Smooth muscle cell (in vitro differentiated cells): Measurements from ENCODE around the gene PARVB. TPM values are rescaled to one million over a fixed set of nuclear protein-coding genes. Genes with fewer than 3 reads are reported as not detected.

Experiments
- DNase-seq: peaks from one replicate; lab custom pipeline; 2025; ENCODE audit not compliant: unreplicated experiment; lab: John Stamatoyannopoulos, UW
- H2AFZ ChIP-seq: fragments of 200-600 bp; sonication (generic); 2 replicates; pipeline ENCODE4 v1.6.0; 2016; ENCODE audit warnings: antibody characterized with exemption, low read depth, mild to moderate bottlenecking
- H3F3A ChIP-seq: fragments of 200-600 bp; sonication (generic); 2 replicates; pipeline ENCODE4 v1.6.0; 2017; ENCODE audit warnings: antibody characterized with exemption, low read depth
- H3K27ac ChIP-seq: fragments of 200-600 bp; sonication (generic); 2 replicates; pipeline ENCODE4 v1.5.1; 2016; ENCODE audit warnings: low read depth, mild to moderate bottlenecking
- H3K27me3 ChIP-seq: fragments of 200-600 bp; sonication (generic); 2 replicates; pipeline ENCODE4 v1.6.1; 2016; ENCODE audit warnings: low read depth, mild to moderate bottlenecking
- H3K36me3 ChIP-seq: fragments of 200-600 bp; sonication (generic); 2 replicates; pipeline ENCODE4 v1.5.1; 2016; ENCODE audit warnings: low read depth
- H3K4me1 ChIP-seq: fragments of 200-600 bp; sonication (generic); 2 replicates; pipeline ENCODE4 v1.5.1; 2016; ENCODE audit warnings: low read depth
- H3K4me2 ChIP-seq: fragments of 200-600 bp; sonication (generic); 2 replicates; pipeline ENCODE4 v1.6.0; 2016; ENCODE audit warnings: mild to moderate bottlenecking
- H3K4me3 ChIP-seq: fragments of 200-600 bp; sonication (generic); 2 replicates; pipeline ENCODE4 v1.5.1; 2016; ENCODE audit warnings: mild to moderate bottlenecking
- H3K79me2 ChIP-seq: fragments of 200-600 bp; sonication (generic); 2 replicates; pipeline ENCODE4 v1.6.0; 2016; ENCODE audit warnings: low read depth, mild to moderate bottlenecking
- H3K9ac ChIP-seq: fragments of 200-600 bp; sonication (generic); 2 replicates; pipeline ENCODE4 v1.6.0; 2016; ENCODE audit warnings: low read depth
- H3K9me3 ChIP-seq: fragments of 200-600 bp; sonication (generic); replicated peaks from 2 replicates; pipeline ENCODE4 v1.5.1; 2016; ENCODE audit warnings: low read depth
- H4K20me1 ChIP-seq: fragments of 200-600 bp; sonication (generic); 2 replicates; pipeline ENCODE4 v1.6.0; 2016; ENCODE audit warnings: low read depth
- WGBS: methylation state at CpG from one replicate; pipeline ENCODE4 v1.1.7; 2016; ENCODE audit warnings: low lambda C conversion rate; 5-methylcytosine and 5-hydroxymethylcytosine counted together
- polyA plus RNA-seq: library from polyadenylated mRNA; unstranded; fragments of >200 nt; fragmentation: Nextera tagmentation; extraction: Ambion mirVana; gene quantifications from 2 replicates; pipeline ENCODE4 v1.2.1, GENCODE V29; 2016
- total RNA-seq: library from RNA; depleted of rRNA; stranded (reverse); fragments of >200 nt; gene quantifications from 2 replicates; pipeline ENCODE4 v1.2.3, GENCODE V29; 2014
- TF ChIP-seq, protein P1 (sequence below): fragments of 200-600 bp; sonication (generic); IDR thresholded peaks from 2 replicates; pipeline ENCODE4 v1.5.1; 2017; ENCODE audit warnings: borderline replicate concordance, mild to moderate bottlenecking, antibody characterized with exemption; ENCODE audit not compliant: insufficient read depth, poor library complexity, severe bottlenecking

The PARVB gene
- total and polyA plus RNA-seq, 2 experiments from 2014 or later: 35.1 to 36.6 TPM

DNA sequence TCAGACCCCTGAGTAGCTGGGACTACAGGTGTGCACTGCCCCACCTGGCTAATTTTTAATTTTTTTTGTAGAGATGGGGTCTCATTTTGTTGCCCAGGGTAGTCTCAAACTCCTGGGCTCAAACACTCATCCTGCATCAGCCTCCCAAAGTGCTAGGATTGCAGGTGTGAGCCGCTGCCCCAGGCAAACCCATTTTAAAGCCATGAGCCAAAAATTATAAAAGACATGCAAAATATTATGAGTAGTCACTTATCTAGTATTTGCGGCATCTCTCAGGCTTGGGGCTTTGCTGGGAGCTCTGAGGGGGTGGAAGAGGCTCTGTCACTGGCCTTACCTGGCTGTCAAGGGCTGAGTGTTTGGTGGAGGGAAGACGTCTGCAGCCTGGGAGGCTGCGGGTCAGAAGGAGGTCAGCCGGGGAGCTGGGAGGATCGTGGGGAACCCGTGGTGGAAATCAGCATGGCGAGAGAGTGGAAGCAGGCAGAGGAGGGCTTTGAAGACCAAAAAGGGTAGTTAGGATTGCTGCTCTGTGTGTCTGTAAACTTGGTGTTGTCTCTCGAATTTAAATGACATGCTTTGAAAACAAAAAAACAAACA lies 87.6 kb downstream of the PARVB start:
- TF ChIP-seq, protein P1, sequence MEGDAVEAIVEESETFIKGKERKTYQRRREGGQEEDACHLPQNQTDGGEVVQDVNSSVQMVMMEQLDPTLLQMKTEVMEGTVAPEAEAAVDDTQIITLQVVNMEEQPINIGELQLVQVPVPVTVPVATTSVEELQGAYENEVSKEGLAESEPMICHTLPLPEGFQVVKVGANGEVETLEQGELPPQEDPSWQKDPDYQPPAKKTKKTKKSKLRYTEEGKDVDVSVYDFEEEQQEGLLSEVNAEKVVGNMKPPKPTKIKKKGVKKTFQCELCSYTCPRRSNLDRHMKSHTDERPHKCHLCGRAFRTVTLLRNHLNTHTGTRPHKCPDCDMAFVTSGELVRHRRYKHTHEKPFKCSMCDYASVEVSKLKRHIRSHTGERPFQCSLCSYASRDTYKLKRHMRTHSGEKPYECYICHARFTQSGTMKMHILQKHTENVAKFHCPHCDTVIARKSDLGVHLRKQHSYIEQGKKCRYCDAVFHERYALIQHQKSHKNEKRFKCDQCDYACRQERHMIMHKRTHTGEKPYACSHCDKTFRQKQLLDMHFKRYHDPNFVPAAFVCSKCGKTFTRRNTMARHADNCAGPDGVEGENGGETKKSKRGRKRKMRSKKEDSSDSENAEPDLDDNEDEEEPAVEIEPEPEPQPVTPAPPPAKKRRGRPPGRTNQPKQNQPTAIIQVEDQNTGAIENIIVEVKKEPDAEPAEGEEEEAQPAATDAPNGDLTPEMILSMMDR: no peak
- Histone ChIP-seq H3K27me3 (no peaks in the 10 kb centered on the region), H2AFZ (no peak overlapping the region), H3K27ac (no peak overlapping the region), H3K79me2 (no peaks in the 10 kb centered on the region), H3F3A (peaks cover 5% of the 10 kb centered on the region), H3K4me2 (no peak overlapping the region), H3K9me3 (no peaks in the 10 kb centered on the region), H4K20me1 (no peaks in the 10 kb centered on the region), H3K4me1 (peaks cover 4% of the 10 kb centered on the region), H3K4me3 (no peak overlapping the region), H3K36me3 (no peaks in the 10 kb centered on the region), H3K9ac (no peak overlapping the region)
- WGBS: 71% methylated on average over 9 of the region's 9 CpGs
- DNase-seq: no peak

DNA sequence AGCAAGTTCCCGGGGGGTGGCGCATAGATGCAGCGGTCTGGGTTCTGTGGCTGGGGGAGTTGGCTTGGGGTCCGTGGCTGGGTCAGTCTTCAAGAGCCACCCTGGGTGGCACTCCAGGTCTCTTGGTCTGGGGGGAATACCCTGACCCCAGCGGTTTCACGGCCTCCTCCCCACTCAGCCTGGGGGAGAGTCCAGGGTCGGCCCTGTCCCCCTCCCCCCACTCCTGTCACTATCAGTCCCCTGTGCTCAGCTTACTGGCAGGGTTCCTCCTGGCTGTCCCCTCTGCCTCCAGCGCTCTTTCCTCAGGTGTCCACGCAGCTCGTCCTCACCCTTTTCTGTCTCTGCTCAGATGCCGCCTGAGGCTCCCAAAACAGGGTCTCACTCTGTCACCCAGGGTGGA lies 88.1 kb downstream of the PARVB start:
- no peak for DNase-seq
- 90% methylated on average over 11 of the region's 11 CpGs for WGBS
- Histone ChIP-seq H3K27ac (no peak overlapping the region), H3K79me2 (no peaks in the 10 kb centered on the region), H2AFZ (no peak overlapping the region), H4K20me1 (no peaks in the 10 kb centered on the region), H3K4me3 (no peak overlapping the region), H3K4me2 (no peak overlapping the region), H3K9me3 (no peaks in the 10 kb centered on the region), H3F3A (peaks cover 5% of the 10 kb centered on the region), H3K4me1 (peaks cover 4% of the 10 kb centered on the region), H3K9ac (no peak overlapping the region), H3K27me3 (no peaks in the 10 kb centered on the region), H3K36me3 (no peaks in the 10 kb centered on the region)
- TF ChIP-seq, protein P1: no peak

DNA sequence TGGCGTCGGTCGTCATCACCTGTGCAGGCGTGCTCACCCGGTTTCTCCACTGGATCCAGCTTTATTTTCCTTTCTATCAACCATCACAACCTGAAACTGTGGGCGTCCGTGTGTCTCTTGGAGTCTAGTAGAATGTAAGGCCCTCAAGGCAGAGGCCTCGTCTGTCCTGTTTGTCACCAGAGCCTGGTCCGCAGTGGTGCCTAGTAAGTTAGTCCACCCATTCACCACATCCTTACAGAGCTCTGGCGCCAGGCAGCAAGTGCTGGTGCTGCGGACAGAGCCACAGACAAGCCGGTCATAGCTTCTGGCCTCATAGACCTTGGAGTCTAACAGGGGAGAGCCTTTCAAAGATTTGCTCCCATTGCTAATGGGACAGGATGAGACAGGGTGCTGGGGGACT lies 92.2 kb downstream of the PARVB start:
- Histone ChIP-seq H2AFZ (no peak overlapping the region), H3K9ac (no peak overlapping the region), H4K20me1 (no peaks in the 10 kb centered on the region), H3K27ac (no peak overlapping the region), H3F3A (no peaks in the 10 kb centered on the region), H3K27me3 (no peaks in the 10 kb centered on the region), H3K36me3 (no peaks in the 10 kb centered on the region), H3K4me2 (no peak overlapping the region), H3K79me2 (no peaks in the 10 kb centered on the region), H3K9me3 (no peaks in the 10 kb centered on the region), H3K4me3 (no peak overlapping the region), H3K4me1 (no peaks in the 10 kb centered on the region)
- WGBS: 97% methylated on average over 12 of the region's 12 CpGs
- TF ChIP-seq, protein P1: no peak
- DNase-seq: no peak
